HG02885 (cell line): ENCODE results near the gene PCDHB9.
"Not testable (repeated sequence)": the region's sequence is repeated elsewhere in the genome, so short reads cannot be mapped to it uniquely, and the experiment has no call there.

ENCODE experiments used
- ATAC-seq: cut with Tn5 transposase; IDR thresholded peaks from one replicate; pipeline ENCODE4 v1.9.1; 2021; ENCODE audit warnings: mild to moderate bottlenecking; ENCODE audit not compliant: unreplicated experiment, poor library complexity

PCDHB9 gene

GRCh38 chr5:141184117-141184855, 2.7 kb upstream of the PCDHB9 start:
- not testable (repeated sequence) for ATAC-seq

- not testable (repeated sequence) for ATAC-seq
Observed at GRCh38 chr5:141188682-141189081, 1.7 kb downstream of the PCDHB9 start.

GRCh38 chr5:141189131-141189530, 2.2 kb downstream of the PCDHB9 start:
- not testable (repeated sequence) for ATAC-seq

GRCh38 chr5:141192110-141192725, 5.3 kb downstream of the PCDHB9 start, which contains the start of gene PCDHB10:
Gene PCDHB10 (plus strand): TSS chr5:141192353. CDS start chr5:141192553, 200 bp downstream.
- no peak for ATAC-seq

GRCh38 chr5:141194332-141194731, 7.4 kb downstream of the PCDHB9 start:
- ATAC-seq: not testable (repeated sequence)

- no peak for ATAC-seq
Observed at GRCh38 chr5:141196363-141196762, 9.4 kb downstream of the PCDHB9 start.

- no peak for ATAC-seq
Observed at GRCh38 chr5:141199359-141200235, 12.6 kb downstream of the PCDHB9 start, which contains the start of gene PCDHB11. Gene PCDHB11 (plus strand): TSS chr5:141199627. CDS start chr5:141199775, 148 bp downstream.

- not testable (repeated sequence) for ATAC-seq
Observed at GRCh38 chr5:141201126-141201525, 14.2 kb downstream of the PCDHB9 start.

- not testable (repeated sequence) for ATAC-seq
Observed at GRCh38 chr5:141201646-141202045, 14.7 kb downstream of the PCDHB9 start.

- ATAC-seq: no peak
Observed at GRCh38 chr5:141208478-141208877, 21.5 kb downstream of the PCDHB9 start, which contains the start of gene PCDHB12. Gene PCDHB12 (plus strand): TSS chr5:141208719. CDS start chr5:141208908, 189 bp downstream.

- ATAC-seq: not testable (repeated sequence)
Observed at GRCh38 chr5:141210281-141210680, 23.3 kb downstream of the PCDHB9 start.

GRCh38 chr5:141210849-141211248, 23.9 kb downstream of the PCDHB9 start:
- ATAC-seq: not testable (repeated sequence)

- ATAC-seq: not testable (repeated sequence)
Observed at GRCh38 chr5:141213656-141214339, 26.8 kb downstream of the PCDHB9 start, which contains the start of gene PCDHB13. Gene PCDHB13 (plus strand): TSS chr5:141213919. CDS start chr5:141214124, 205 bp downstream.

- not testable (repeated sequence) for ATAC-seq
Observed at GRCh38 chr5:141214583-141214982, 27.6 kb downstream of the PCDHB9 start.

- not testable (repeated sequence) for ATAC-seq
Observed at GRCh38 chr5:141215504-141215903, 28.5 kb downstream of the PCDHB9 start.

GRCh38 chr5:141216035-141216434, 29.1 kb downstream of the PCDHB9 start:
- ATAC-seq: not testable (repeated sequence)

GRCh38 chr5:141223112-141223783, 36.3 kb downstream of the PCDHB9 start, which contains the start of gene PCDHB14:
Gene PCDHB14 (plus strand): TSS chr5:141223343. CDS start chr5:141223506, 163 bp downstream.
- no peak for ATAC-seq

GRCh38 chr5:141224844-141225243, 37.9 kb downstream of the PCDHB9 start:
- ATAC-seq: not testable (repeated sequence)

- ATAC-seq: not testable (repeated sequence)
Observed at GRCh38 chr5:141225421-141225820, 38.5 kb downstream of the PCDHB9 start.
